GM12878 (cell line): ENCODE results near the gene THOC6.

Experiments
- CTCF ChIP-seq, 3 experiments: IDR thresholded peaks in 2 of 3; conservative IDR thresholded peaks in 1 of 3; 2 replicates each; pipeline ENCODE4 v1.5.1; 2011; ENCODE audit warnings: low read depth in 3 of 3, low read length in 3 of 3, mild to moderate bottlenecking in 3 of 3, control low read depth in 2 of 3, moderate library complexity in 2 of 3, inconsistent platforms in 1 of 3, mixed read lengths in 1 of 3; ENCODE audit not compliant: control insufficient read depth in 2 of 3, insufficient read depth in 1 of 3; ENCODE audit errors: extremely low read depth in 1 of 3
- HCFC1 ChIP-seq: fragments of 150-350 bp; IDR thresholded peaks from 2 replicates; pipeline ENCODE4 v1.6.1; 2014; ENCODE audit warnings: low read length
- KAT2A ChIP-seq: conservative IDR thresholded peaks from 2 replicates; pipeline ENCODE4 v1.6.1; 2011; ENCODE audit warnings: low read depth, low read length; ENCODE audit not compliant: control insufficient read depth
- SREBF2 ChIP-seq: IDR thresholded peaks from 2 replicates; pipeline ENCODE4 v1.6.1; 2012; ENCODE audit warnings: mild to moderate bottlenecking, low read length
- ZNF274 ChIP-seq: IDR thresholded peaks from one replicate; pipeline ENCODE4 v1.8.0; 2011; ENCODE audit not compliant: insufficient read length, insufficient read depth
- TF ChIP-seq, protein P1 (sequence below): fragments of 450-650 bp; IDR thresholded peaks from 2 replicates; pipeline ENCODE4 v1.6.1; 2017; ENCODE audit warnings: mild to moderate bottlenecking

DNA sequence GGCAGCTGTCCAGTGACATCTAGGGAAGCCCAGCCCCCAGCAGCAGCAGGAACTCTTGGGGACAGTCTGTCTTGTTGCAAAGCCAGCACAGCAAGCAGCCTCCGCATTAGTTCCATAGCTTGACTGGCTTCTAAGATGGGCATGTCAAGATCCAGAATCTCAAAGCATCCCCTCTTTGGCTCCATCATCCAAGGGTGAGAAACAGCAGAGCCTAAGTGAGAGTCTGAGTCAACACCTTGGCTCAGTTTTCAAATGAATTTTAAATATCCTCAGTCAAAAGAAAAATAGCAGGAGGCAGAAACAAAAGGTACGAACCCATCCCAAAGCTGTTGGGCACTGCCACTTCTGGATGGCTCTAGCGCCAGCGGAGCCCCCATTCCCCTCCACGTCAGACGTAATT lies 8.9 kb upstream of the THOC6 start:
- TF ChIP-seq, protein P1, sequence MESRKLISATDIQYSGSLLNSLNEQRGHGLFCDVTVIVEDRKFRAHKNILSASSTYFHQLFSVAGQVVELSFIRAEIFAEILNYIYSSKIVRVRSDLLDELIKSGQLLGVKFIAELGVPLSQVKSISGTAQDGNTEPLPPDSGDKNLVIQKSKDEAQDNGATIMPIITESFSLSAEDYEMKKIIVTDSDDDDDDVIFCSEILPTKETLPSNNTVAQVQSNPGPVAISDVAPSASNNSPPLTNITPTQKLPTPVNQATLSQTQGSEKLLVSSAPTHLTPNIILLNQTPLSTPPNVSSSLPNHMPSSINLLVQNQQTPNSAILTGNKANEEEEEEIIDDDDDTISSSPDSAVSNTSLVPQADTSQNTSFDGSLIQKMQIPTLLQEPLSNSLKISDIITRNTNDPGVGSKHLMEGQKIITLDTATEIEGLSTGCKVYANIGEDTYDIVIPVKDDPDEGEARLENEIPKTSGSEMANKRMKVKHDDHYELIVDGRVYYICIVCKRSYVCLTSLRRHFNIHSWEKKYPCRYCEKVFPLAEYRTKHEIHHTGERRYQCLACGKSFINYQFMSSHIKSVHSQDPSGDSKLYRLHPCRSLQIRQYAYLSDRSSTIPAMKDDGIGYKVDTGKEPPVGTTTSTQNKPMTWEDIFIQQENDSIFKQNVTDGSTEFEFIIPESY = no peak
- TF ChIP-seq ZNF274 (no peak), HCFC1 (no peak), SREBF2 (no peak), KAT2A (no peak), CTCF (IDR thresholded peaks at IDR 0.05 in 2 of 3, conservative IDR thresholded peaks at IDR 0.05 in 1 of 3; ENCODE audit: control insufficient read depth in 2 of 3, extremely low read depth in 1 of 3, insufficient read depth in 1 of 3, low read depth in 3 of 3, low read length in 3 of 3) (no peak)
